GM21723 (cell line): ENCODE data around the gene LGALS7.

Source experiments
- ATAC-seq: cut with Tn5 transposase; IDR thresholded peaks from one replicate; pipeline ENCODE4 v1.9.1; 2021; ENCODE audit warnings: mild to moderate bottlenecking, moderate library complexity; ENCODE audit not compliant: unreplicated experiment

LGALS7 gene

GRCh38 chr19:38741670-38742069 is 31.6 kb downstream of the LGALS7 start:
- no peak for ATAC-seq

DNA sequence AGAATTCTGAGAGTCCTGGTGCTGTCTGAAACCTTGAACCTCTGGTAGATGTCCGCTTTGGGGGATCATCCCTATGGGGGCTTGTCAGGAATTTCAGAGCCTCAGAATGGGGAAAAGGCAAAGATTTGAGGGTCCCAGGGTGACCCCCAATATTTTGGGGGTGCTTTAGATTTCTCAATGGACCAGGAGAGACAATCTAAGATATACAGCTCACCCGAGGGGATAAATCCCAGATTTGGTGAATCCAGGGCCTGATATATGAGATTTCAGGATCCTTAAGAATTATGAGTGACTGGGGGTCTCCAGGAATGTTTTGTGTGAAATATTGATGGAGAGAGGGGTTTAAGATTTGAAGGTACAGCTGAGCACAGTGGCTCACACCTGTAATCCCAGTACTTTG is 32.4 kb downstream of the LGALS7 start:
- ATAC-seq: no peak

- ATAC-seq: no peak
These were observed 33.1 kb downstream of the LGALS7 start for GRCh38 chr19:38740257-38740592.

DNA sequence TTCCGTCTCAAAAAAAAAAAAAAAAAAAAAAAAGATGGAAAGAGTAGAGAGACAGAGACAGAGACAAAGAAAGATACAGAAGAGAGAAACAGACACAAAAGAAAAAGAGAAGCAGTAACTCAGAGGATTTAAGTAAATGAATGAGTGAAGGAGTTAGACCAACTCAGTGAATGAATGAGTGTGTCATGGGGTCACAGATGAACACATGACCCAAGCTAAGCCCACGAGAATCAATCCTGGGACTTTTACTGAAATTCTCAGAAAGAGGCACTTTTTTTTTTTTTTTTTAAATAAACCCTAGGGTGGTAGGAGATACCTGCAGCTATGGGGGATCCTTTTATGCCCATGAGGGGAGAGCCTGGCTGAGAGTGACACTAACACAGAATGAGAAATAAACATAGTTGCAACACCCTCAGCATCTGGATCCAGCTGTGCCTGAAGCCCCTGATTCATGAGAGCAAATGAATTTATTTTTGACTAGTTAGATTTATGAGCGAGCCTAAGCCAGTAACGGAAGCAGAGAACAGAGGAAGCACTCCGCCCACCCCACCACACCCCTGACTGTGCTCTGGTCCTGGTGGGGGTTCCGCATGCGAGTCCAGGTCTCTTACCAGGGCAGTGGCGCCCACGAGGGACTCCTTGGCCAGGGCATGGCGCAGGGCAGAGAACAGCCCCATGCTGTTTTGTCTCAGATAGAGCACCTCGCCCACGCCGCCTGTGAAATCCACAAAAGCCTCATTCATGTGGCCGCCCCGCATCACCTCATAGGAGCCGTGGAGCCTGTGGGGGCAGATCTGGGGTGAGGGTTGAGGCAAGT is 33.7 kb downstream of the LGALS7 start:
- ATAC-seq: no peak

DNA sequence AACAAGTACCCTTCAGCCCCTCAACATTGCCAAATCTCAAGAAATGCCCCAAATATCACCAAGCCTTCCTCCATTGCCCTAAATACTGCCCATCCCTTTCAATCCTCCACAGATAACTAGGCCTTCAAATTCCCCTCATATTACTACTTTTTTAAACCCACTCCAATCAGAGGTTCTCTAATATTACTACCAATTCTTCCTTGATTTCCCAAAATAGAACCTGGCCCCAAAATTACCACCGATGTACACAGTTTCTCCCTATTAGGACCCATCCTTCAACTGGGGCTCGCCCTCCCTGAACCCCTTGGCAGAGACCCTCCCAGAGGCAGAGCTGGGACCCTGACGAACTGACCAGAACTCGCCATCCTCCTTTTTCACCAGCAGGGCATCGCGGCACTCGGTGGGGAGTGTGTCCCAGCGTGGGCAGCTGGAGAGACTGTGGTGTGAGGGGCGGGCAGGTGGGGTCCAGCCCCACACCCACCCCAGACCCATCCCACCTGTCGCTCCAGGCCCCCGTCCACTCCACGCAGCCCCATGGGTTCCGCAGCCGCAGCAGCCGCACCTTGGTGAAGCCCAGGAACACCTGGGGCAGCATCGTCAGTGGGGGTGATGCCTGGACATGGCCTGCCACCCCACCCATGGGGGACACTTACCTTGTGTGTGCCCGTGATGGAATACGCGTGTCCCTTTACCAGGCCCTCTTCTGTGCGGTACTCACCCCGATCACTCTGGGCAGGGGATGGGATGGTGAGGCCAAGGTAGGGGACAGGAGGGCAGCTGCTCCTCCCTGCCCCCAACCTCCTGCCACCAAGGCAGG is 35.2 kb downstream of the LGALS7 start:
- no peak for ATAC-seq

DNA sequence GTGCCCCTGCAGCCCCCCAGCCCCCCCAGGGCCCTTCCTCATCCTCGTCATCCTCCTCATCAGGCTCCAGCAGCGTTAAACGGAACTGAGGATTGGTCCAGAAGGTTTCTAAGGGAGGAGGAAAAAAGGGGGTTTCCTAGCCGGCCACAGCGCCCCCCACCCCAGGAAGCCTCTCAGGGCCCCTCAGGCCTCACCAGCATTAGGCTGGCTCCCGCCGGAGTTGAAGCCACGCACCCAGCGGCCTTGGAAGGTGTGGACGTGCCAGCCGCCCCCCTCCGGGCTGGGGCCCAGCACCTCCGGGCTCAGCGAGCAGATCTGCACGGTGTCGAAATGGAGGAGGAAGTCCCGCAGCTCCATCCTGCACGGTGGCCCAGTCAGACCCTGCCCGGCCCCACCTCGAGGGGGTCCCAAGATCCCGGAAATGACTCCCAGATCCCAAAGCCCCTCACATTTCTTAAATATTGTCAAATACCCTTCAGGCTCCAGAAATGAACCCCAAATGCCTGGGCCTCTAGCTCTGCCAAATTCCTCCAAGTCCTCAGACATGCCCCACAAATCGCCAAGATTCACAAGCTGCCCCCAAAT is 35.9 kb downstream of the LGALS7 start:
- no peak for ATAC-seq

- no peak for ATAC-seq
These were observed 36.7 kb downstream of the LGALS7 start for GRCh38 chr19:38736413-38737280.

GRCh38 chr19:38736036-38736412 is 37.3 kb downstream of the LGALS7 start:
- ATAC-seq: no peak

- ATAC-seq: no peak
These were observed 38.0 kb downstream of the LGALS7 start for GRCh38 chr19:38735257-38735686.

DNA sequence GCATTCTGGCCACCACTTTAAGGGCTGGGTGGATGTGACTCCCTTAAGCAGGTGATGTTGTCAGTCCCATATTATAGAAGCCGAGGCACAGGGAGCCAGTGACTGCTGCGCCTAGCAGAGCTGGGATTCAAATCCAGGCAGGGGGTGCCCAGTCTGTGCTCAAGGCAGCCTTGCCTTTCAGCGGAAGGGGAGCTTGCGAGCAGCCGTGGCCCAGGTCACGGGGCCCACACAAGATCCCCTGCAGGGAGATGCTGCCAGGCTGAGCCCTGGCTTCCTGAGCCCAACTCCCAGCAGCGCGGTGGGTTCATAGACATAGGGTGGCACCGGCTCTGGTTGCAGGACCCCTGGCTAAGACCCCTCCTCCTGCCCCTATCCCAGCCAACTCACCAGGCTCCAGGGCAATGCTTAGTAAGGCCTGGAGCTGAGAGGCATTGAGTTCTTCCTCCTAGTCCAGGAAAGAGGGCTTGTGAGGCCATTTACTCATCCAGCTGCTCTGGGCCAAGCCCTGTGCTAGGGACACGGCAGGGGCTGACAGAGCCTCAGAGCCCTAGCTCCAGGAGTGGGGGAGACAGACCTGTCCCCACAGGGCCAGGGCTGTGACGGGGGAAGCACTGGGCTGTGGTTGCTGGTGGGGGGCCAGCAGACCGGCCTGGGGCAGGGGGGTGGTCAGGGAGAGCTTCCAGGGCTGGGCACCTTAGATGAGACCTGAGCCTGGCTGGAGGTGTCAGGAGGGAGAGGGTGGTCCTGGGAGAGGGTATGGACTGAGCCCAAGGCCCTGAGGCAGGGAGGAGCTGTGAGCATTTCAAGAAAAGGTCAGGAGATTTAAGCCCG is 38.7 kb downstream of the LGALS7 start:
- ATAC-seq: peak; percentile 44

DNA sequence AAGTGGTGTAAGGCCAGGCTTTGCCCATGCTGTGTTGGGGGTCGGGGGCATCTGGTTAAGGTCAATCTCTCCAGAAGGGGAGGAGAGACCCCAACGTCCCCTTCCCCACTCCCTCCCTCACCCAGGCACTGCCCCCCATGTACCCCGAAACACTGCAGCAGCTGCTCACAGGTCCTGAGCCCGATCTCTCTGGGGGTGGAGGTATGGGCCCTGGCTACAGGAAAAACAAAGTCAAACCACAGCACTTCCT is 39.2 kb downstream of the LGALS7 start:
- ATAC-seq: no peak

DNA sequence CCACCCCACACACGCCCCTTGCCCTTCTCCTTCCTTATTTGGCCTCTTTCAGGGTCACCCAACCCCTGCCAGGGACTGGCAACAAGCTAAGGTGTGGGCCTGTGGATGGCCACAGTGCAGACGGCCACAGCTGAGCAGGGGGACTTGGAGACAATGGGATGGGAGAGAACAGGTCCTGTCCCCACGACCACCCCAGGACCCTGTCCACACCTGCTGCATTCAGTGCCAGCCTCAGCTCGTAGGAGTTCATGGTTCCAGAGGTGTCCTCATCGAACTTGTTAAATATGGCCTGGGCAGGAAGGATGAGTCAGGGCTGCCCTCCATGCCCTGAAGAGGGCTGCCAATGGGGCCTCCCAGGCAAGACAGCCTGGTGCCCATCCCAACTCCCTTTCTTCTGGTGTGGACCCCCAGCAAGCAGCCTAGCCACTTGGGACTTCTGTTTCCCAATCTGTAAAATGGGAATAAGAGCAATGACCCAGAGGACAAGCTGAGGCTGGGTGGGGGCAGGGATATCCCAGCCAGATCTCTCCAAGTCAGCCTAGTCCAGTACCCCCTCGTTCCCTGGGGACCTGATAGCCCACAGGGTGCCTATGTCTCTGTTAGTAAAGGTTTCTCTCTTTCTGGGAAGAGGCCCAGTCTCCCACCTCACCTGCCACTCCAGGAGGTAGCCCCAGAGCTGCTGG is 39.7 kb downstream of the LGALS7 start:
- ATAC-seq: no peak

- ATAC-seq: no peak
These were observed 40.1 kb downstream of the LGALS7 start for GRCh38 chr19:38733241-38733492.

DNA sequence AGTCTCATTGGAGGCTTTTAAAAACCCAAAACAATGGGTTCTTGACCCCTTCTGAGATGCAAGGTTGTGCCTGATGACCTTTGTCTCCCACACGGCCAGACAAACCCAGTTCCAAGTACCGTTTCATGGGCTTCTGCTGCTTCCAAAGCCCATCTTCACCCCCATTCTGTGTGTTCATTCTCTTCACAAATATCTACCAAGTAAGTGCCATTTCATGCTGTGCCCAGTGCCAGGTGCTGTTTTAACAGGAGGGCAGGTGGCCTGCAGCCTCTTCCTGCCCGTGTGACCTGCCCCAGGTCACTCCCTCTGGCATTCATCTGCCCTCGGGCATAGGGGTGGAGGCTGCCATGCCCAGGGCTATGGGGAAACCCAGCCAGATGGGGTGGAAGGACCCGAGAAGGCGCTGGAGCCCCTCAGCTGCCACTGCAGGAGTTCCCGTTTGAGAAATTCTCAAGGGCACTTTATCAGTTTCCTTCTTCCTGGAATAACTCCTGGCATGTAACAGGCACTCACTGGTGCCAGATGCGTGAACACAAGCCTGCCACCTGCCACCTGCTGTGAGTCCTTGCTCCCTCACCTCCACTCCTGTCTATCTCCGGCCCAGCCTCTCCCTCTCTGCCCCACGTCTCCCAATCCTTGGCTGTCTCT is 41.5 kb downstream of the LGALS7 start:
- no peak for ATAC-seq

DNA sequence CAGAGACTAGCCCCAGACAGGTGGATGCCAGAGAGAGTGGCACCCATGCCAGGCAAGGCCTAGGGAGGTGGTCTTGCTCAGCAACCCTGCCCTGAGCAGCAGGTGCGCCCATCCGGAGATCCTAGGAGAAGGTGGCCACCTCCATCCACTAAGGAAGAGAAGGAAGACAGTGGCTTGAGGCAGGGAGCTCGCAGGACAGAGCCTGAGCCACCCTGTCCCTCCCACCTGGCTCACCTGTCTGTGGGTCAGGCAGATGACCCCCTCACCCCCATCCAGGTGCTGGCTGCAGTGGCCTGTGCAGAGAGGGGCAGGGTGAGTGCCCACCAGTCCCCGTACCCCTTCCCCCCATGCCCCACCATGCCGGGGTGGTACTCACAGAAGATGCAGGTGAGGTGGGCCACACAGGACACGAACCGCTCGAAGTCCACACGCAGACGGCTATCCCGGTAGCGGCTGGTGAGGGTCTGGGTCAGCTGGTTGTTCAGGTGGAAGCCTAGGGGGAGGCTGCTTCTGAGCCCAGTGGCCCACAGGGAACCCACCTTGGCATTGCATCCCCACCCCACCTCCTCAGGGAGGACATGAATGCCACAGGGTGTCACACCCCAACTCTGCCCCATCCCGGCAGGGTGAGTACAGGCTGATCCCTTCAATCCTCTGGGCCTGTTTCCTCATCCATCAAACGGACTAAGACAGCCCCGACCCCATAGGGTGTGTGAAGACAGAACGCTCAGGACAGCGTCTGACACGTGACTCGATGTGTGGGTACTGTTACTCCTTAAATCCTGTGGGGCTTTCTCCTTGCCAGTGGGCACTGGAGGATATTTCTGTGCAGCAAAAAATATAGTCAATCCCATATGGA is 42.4 kb downstream of the LGALS7 start:
- ATAC-seq: no peak

DNA sequence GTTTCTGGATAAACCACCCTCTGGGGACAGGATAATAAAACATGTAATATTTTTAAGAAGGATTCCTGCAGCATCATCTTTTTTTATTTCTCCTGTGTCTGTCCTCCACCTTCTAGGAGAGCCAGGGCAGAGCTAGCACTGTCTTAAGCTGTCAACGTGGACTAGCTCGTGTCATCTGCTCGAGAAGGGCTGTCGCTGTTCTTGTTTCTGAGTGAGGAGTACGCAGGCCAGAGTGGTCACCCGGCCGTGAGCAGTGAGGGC is 42.9 kb downstream of the LGALS7 start:
- ATAC-seq: no peak

GRCh38 chr19:38729653-38730469 is 43.5 kb downstream of the LGALS7 start:
- no peak for ATAC-seq
